K562 (cell line): ENCODE measurements around the gene MRPL28. TPM values are rescaled to one million over a fixed set of nuclear protein-coding genes. Genes with fewer than 3 reads are reported as not detected.

Experiments used
- ATAC-seq: fragments of 200-7000 bp; cut with Tn5 transposase; 3 replicates; pipeline ENCODE4 v1.9.1; 2020; ENCODE audit warnings: moderate library complexity
- BruUV-seq: library from RNA; stranded (reverse); fragments of 400-500 nt; replicated peaks from 2 replicates; lab custom pipeline; 2021; lab: Mats Ljungman, UMichigan
- CTCF ChIA-PET: fragments of 300-600 bp; formaldehyde crosslinking; extraction: SDS; loops from one replicate; lab custom pipeline; 2021; ENCODE audit warnings: low intra/inter-chr PET ratio; lab: Yijun Ruan, JAX
- POLR2A ChIA-PET: fragments of 300-600, 350-650 bp; sonication (Branson Sonifier 250); formaldehyde crosslinking; extraction: SDS; loops from one replicate; lab custom pipeline; 2021; ENCODE audit warnings: antibody characterized with exemption, inconsistent platforms; lab: Yijun Ruan, JAX
- DNase-seq, 4 experiments: peaks; one replicate each; pipeline versions ENCODE4 v3.0.0 to v3.0.0-alpha.2; 2011 to 2018; ENCODE audit warnings: low spot score in 3 of 4, mixed read lengths in 3 of 4; ENCODE audit errors: extremely low read depth in 1 of 4
- FAIRE-seq: peaks from 2 replicates; lab custom pipeline; 2011; peaks lifted over from hg19 to GRCh38; lab: Jason Lieb, UNC
- H2AFZ ChIP-seq: 2 replicates; pipeline ENCODE4 v1.6.0; 2011; ENCODE audit warnings: low read depth, low read length, control low read depth, inconsistent platforms
- H3K27ac ChIP-seq: fragments of 200-600 bp; 3 replicates; pipeline ENCODE4 v1.8.0; 2011; ENCODE audit warnings: low read depth, mild to moderate bottlenecking, control low read depth, inconsistent platforms, low read length, moderate library complexity, mixed read lengths; ENCODE audit errors: extremely low read depth
- H3K27me3 ChIP-seq, 2 experiments: fragments of 300-600 bp in 1 of 2; 2 replicates in 1 of 2; 3 replicates in 1 of 2; pipeline versions ENCODE4 v1.6.0 to v1.8.0; 2011; ENCODE audit warnings: inconsistent platforms in 2 of 2, low read length in 2 of 2, mild to moderate bottlenecking in 1 of 2, mixed read lengths in 1 of 2, moderate library complexity in 1 of 2; ENCODE audit not compliant: control insufficient read depth in 2 of 2, insufficient read depth in 2 of 2
- H3K36me3 ChIP-seq: fragments of 300-600 bp; 3 replicates; pipeline ENCODE4 v1.8.0; 2011; ENCODE audit warnings: mild to moderate bottlenecking, low read length, inconsistent platforms; ENCODE audit not compliant: control insufficient read depth, insufficient read depth
- H3K4me1 ChIP-seq, 2 experiments: fragments of 200-600 bp in 1 of 2; replicated peaks in 1 of 2; 2 replicates in 1 of 2; 3 replicates in 1 of 2; pipeline versions ENCODE4 v1.5.1 to v1.8.0; 2011; ENCODE audit warnings: inconsistent platforms in 2 of 2, low read length in 2 of 2, mild to moderate bottlenecking in 1 of 2, mixed read lengths in 1 of 2, moderate library complexity in 1 of 2; ENCODE audit not compliant: control insufficient read depth in 2 of 2, insufficient read depth in 2 of 2
- H3K4me2 ChIP-seq: 2 replicates; pipeline ENCODE4 v1.6.1; 2011; ENCODE audit warnings: low read length, control low read depth, inconsistent platforms, mixed read lengths; ENCODE audit not compliant: insufficient read depth
- H3K4me3 ChIP-seq: fragments of 200-600 bp; sonication (generic), shearing (Covaris generic); 2 replicates; pipeline ENCODE4 v1.5.1; 2016; ENCODE audit warnings: control low read depth, inconsistent platforms
- H3K79me2 ChIP-seq: fragments of 200-600 bp; 3 replicates; pipeline ENCODE4 v1.8.0; 2011; ENCODE audit warnings: low read length, inconsistent platforms; ENCODE audit not compliant: control insufficient read depth, insufficient read depth
- H3K9ac ChIP-seq, 2 experiments: 2 replicates each; pipeline versions ENCODE4 v1.6.0 to v1.6.1; 2011; ENCODE audit warnings: low read depth in 2 of 2, low read length in 2 of 2, control low read depth in 1 of 2, inconsistent platforms in 1 of 2, mild to moderate bottlenecking in 1 of 2, mixed read lengths in 1 of 2; ENCODE audit not compliant: insufficient read depth in 1 of 2
- H3K9me1 ChIP-seq: one replicate; pipeline ENCODE4 v1.6.0; 2011; ENCODE audit warnings: inconsistent platforms, mild to moderate bottlenecking, low read length, moderate library complexity; ENCODE audit not compliant: control insufficient read depth, insufficient read depth
- H3K9me3 ChIP-seq: replicated peaks from 2 replicates; pipeline ENCODE4 v1.5.1; 2011; ENCODE audit warnings: low read depth, low read length, inconsistent platforms; ENCODE audit not compliant: control insufficient read depth, insufficient read depth
- H4K20me1 ChIP-seq: replicated peaks from 2 replicates; pipeline ENCODE4 v1.6.1; 2011; ENCODE audit warnings: low read length, inconsistent platforms, mixed read lengths; ENCODE audit not compliant: control insufficient read depth, insufficient read depth
- MNT ChIP-seq, 2 experiments: fragments of 450-650 bp; conservative IDR thresholded peaks; 2 replicates each; pipeline ENCODE4 v1.6.1; 2017; ENCODE audit warnings: mild to moderate bottlenecking in 2 of 2, moderate library complexity in 2 of 2
- SP1 ChIP-seq: sonication (generic); formaldehyde crosslinking; IDR thresholded peaks from 2 replicates; pipeline ENCODE4 v1.8.1; 2022; ENCODE audit warnings: mild to moderate bottlenecking, missing genetic modification reagents
- ZNF121 ChIP-seq: sonication (generic); formaldehyde crosslinking; conservative IDR thresholded peaks from 2 replicates; pipeline ENCODE4 v1.8.0; 2022; ENCODE audit warnings: missing genetic modification reagents
- WGBS: fragments of 100-300 bp; shearing (Covaris generic); methylation state at CpG from one replicate; pipeline ENCODE4 v1.1.6; 2016; ENCODE audit warnings: low coverage, mixed read lengths; ENCODE audit not compliant: insufficient coverage; ENCODE audit errors: missing lambda C conversion rate; 5-methylcytosine and 5-hydroxymethylcytosine counted together
- in situ Hi-C: fragments of 300-500 bp; cut with MboI; formaldehyde crosslinking; loops from 4 replicates; pipeline ENCODE4 v1.15.0; 2018; ENCODE audit warnings: inconsistent platforms, mixed read lengths
- intact Hi-C: fragments of 100-400 bp; cut with micrococcal nuclease; formaldehyde crosslinking; loops from 2 replicates; pipeline ENCODE4 v1.14.2; 2022
- polyA plus RNA-seq, 8 experiments: library from polyadenylated mRNA; depleted of rRNA in 4 of 8; stranded (reverse) in 5 of 8; unstranded in 3 of 8; fragments of >200 nt; fragmentation: Nextera tagmentation in 2 of 8; fragmentation: Illumina TruSeq in 1 of 8; extraction: Ambion mirVana in 2 of 8; extraction: Trizol in 1 of 8; gene quantifications; 2 replicates each; pipeline versions ENCODE4 v1.2.1 to v1.2.3, GENCODE V29; 2011 to 2014; ENCODE audit warnings: inconsistent platforms in 1 of 8, missing spikeins in 1 of 8
- total RNA-seq, 7 experiments: library from RNA; depleted of rRNA in 6 of 7; stranded (reverse); fragments of >200 nt in 6 of 7; fragmentation: Illumina TruSeq in 2 of 7; extraction: Trizol in 2 of 7; gene quantifications; 2 replicates each; pipeline versions ENCODE4 v1.2.1 to v1.2.3, GENCODE V29; 2011 to 2021; ENCODE audit warnings: low replicate concordance in 1 of 7

MRPL28 gene
- total and polyA plus RNA-seq, 9 of the 15 experiments (the other 6 are each of a cell fraction or from before 2014, with no cell fraction given): 2.5 to 323 (median 175) TPM

DNA sequence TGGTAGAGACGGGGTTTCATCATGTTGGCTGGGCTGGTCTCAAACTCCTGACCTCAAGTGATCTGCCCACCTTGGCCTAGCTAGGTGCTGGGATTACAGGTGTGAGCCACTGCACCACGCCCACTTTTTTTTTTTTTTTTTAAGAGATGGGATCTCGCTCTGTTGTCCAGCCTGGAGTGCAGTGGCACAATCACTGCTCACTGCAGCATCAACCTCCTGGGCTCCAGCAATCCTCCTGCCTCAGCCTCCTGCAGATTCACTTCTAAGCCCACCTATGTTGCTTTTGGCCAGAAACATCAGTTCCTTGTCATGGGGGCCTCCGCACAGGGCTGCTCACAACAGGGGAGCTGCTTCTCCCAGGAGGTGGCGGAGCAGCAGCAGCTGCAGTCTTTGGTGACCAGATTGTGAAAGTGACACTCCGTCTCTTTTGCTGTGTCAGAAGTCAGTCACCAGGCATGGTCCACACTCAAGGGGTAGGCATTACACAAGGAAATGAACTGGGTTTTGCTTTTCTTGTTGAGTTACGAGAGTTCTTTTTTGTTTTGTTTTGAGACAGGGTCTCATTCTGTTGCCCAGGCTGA is 22.2 kb upstream of the MRPL28 start:
- H3K9me1 ChIP-seq: no peaks in the 10 kb centered on the region
- H3K4me3 ChIP-seq: no peak overlapping the region
- H3K4me2 ChIP-seq: no peak overlapping the region
- no peak for ATAC-seq
- H3K4me1 ChIP-seq: peaks cover 6 to 41% of the 10 kb centered on the region in 2 experiments
- intact Hi-C loops: loop anchor here (10.0 kb wide), 2 partner anchors 92 to 272 kb away; partner anchors contain the start of gene RHOT2
- no peak overlapping the region for H3K27ac ChIP-seq
- peaks cover 3% of the 10 kb centered on the region; the same call in 1 of the 2 replicates for H3K9me3 ChIP-seq
- H3K79me2 ChIP-seq: peaks cover 21% of the 10 kb centered on the region
- no peaks in the 10 kb centered on the region for H4K20me1 ChIP-seq
- CTCF ChIA-PET: interaction anchor here (0.7 kb wide), 1 partner anchor 348 kb away, joined by 4 read pairs; the partner anchor contains the start of gene CIAO3
- BruUV-seq: no TSS peak
- DNase-seq: peak in 1 of 4 experiments; percentile 22
- no peaks in the 10 kb centered on the region for H3K27me3 ChIP-seq
- H2AFZ ChIP-seq: no peak overlapping the region
- TF ChIP-seq ZNF121 (CRISPR knock-in tag): peak; percentile 96
- no peak for TF ChIP-seq MNT (conservative IDR thresholded peaks at IDR 0.05)
- 0 out of 2 replicates have a peak, but pooled peaks have one; percentile 2 for TF ChIP-seq SP1
- POLR2A ChIA-PET: interaction anchor here (0.5 to 1.0 kb wide), 2 partner anchors 25 to 228 kb away, joined by 3 read pairs; no protein-coding TSS in a partner anchor
- FAIRE-seq: no peak
- H3K36me3 ChIP-seq: no peaks in the 10 kb centered on the region
- whole genome bisulfite sequencing: 93% methylated on average over 5 of the region's 7 CpGs
- in situ Hi-C loops: loop anchor here (10.0 kb wide), 1 partner anchor 282 kb away; the partner anchor contains the start of gene RHBDL1
- no peak overlapping the region for H3K9ac ChIP-seq
